GM10248 (cell line): ENCODE results near the gene DDX50.
"Not testable (repeated sequence)": the region's sequence is repeated elsewhere in the genome, so short reads cannot be mapped to it uniquely, and the experiment has no call there.

ENCODE experiments used
- CTCF ChIA-PET: fragments of 300-600 bp; sonication (Branson Sonifier 250); formaldehyde crosslinking; extraction: SDS; loops from one replicate; lab custom pipeline; 2021; ENCODE audit warnings: antibody characterized with exemption; lab: Yijun Ruan, JAX
- POLR2A ChIA-PET: fragments of 350-650 bp; sonication (Branson Sonifier 250); formaldehyde crosslinking; extraction: SDS; loops from one replicate; lab custom pipeline; 2020; ENCODE audit warnings: antibody characterized with exemption; lab: Yijun Ruan, JAX
- DNase-seq: peaks from one replicate; pipeline ENCODE4 v3.0.0; 2012; ENCODE audit errors: extremely low spot score
- TF ChIP-seq, protein P1 (sequence below): IDR thresholded peaks from 2 replicates; pipeline ENCODE4 v1.5.1; 2012; ENCODE audit warnings: mild to moderate bottlenecking, low read depth; ENCODE audit errors: extremely low read depth, missing control alignments, control extremely low read depth

The DDX50 gene

DNA sequence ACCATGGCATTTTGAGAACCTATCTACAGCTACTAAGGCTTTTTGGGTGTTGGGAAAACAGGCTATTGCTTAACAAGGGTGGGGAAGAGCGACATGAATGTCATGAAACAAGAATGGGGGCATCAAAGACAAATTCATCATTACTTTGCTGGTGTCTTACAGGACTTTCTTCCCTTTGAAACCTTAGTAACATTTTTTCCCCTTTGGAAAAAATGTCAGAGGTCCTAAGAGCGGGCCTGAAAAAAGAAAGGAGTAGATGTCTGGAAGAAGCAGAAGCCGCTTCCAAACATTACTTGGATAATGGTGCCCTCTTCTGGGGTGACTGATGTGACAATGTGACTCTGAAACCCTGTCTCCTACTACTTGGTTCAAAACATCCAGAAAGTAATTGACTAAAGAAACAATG is 3.8 kb upstream of the DDX50 start:
- CTCF ChIA-PET: interaction anchor here (0.6 to 2.5 kb wide), 10 partner anchors 9 to 685 kb away, joined by 3 to 12 read pairs (median 3); partner anchors contain the start of gene STOX1
- POLR2A ChIA-PET: no interaction called here
- peak; percentile 39 for DNase-seq
- TF ChIP-seq, protein P1, sequence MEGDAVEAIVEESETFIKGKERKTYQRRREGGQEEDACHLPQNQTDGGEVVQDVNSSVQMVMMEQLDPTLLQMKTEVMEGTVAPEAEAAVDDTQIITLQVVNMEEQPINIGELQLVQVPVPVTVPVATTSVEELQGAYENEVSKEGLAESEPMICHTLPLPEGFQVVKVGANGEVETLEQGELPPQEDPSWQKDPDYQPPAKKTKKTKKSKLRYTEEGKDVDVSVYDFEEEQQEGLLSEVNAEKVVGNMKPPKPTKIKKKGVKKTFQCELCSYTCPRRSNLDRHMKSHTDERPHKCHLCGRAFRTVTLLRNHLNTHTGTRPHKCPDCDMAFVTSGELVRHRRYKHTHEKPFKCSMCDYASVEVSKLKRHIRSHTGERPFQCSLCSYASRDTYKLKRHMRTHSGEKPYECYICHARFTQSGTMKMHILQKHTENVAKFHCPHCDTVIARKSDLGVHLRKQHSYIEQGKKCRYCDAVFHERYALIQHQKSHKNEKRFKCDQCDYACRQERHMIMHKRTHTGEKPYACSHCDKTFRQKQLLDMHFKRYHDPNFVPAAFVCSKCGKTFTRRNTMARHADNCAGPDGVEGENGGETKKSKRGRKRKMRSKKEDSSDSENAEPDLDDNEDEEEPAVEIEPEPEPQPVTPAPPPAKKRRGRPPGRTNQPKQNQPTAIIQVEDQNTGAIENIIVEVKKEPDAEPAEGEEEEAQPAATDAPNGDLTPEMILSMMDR: peak; percentile 37

DNA sequence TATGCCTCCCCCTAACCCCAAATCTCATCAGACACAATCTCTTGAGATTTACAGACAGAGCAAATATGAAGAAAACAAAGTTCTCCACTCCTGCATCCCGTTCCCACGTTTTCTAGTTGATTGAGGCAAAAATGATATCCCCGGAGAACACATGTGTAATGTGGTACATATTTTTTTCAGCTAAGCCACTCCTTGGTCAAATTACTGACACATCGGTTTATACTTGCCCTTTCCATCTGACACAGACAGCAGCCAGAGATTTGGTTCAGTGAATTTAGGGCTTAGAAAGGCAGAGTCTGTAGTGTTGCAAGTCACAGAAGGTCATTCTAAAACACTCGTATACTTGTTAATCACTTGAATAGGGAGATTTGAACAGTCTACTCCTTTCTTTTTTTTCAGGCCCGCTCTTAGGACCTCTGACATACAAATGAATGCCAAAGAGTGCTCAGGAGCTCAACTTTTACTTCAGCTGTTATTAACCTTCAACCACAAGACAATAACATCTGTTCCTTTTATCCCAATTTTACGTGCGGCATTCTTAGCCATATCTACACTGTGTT is 1.8 kb upstream of the DDX50 start:
- POLR2A ChIA-PET: interaction anchor here (0.6 kb wide), 1 partner anchor 482 kb away, joined by 4 read pairs; no protein-coding TSS in a partner anchor

DNA sequence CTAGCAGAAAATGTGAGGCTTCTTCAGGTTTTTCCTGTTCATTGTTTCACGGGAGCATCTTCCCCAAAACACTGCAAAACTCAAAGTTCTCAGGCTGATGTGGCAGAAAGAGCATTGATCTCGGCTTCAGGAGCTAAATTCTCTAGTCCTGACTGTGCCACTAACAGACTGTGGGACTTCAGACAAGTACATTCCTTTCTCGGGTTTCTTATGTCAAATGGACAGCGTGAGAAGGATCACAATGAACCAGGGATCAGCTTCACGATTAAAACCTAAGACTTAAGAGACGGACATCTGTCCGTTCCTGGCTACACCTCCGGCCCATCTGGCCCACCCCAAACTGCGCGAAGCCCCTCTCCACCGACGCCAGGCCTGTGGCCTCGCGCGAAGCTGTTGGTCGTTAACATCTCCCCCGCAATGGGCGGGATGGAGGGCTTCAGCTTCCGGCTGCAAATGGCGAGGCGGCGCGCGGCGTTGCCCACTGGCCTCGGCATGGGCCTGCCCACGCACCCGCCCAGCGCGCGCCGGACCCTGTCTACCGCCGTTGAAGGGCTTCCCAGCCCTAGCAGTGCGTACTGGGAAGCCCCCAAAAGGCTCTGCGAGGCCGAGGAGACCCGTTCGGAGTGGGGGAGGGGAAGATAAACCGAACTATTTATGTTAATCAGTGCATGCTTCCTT is 549 bp upstream of the DDX50 start:
- TF ChIP-seq, protein P1: no peak
- no peak for DNase-seq
- POLR2A ChIA-PET: interaction anchor here (0.7 kb wide), 1 partner anchor 113 kb away, joined by 4 read pairs; no protein-coding TSS in a partner anchor
- CTCF ChIA-PET: interaction anchor here (0.7 to 1.4 kb wide), 6 partner anchors 9 to 1112 kb away, joined by 3 to 4 read pairs (median 4); no protein-coding TSS in a partner anchor

More for the DNA sequence above, 1.8 kb upstream of the DDX50 start:
- CTCF ChIA-PET: interaction anchor here (0.9 to 1.7 kb wide), 3 partner anchors 347 to 1111 kb away, joined by 3 to 4 read pairs (median 3); no protein-coding TSS in a partner anchor
- DNase-seq: no peak
- TF ChIP-seq, protein P1: no peak

DNA sequence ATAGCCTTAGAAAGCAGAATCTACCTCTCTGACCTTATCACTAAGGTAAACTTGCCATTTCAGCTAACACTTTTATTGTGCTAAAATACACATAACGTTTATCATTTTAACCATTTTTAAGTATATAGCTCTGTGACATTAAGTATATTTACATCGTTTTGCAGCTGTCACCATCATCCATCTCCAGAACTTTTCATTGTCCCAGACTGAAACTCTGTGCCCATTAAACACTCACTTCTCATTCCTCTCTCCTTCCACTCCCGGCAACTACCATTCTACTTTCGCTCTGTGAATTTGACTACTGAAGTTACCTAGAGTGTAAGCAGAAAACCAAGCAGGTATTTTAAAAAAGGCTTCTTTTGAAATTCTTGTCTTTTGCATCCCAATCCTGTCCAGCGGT is 1.3 kb downstream of the DDX50 start:
- DNase-seq: no peak
- TF ChIP-seq, protein P1: no peak
- CTCF ChIA-PET: interaction anchor here (1.4 kb wide), 1 partner anchor 148 kb away, joined by 3 read pairs; no protein-coding TSS in a partner anchor
- POLR2A ChIA-PET: interaction anchor here (0.6 kb wide), 1 partner anchor 374 kb away, joined by 5 read pairs; no protein-coding TSS in a partner anchor

DNA sequence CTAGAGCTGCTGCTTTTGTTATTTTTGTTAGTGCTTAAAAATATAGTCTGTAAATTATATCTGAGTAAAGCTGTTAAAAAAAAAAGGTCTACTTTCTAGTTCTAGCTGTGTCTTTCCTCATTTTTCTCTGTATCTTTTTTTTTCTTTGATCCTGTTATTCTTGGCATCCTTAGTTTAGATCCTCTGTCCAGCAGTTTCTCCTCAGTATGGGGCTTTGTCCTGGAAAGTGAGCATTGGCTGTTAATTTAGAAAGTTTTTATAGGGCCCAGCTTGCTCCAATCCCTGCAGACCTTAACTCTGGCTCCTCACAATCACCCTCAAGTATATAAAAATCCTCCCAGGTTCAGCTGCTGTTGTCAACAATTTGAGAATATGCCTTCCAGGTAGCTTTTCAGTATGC is 23.5 kb downstream of the DDX50 start:
- TF ChIP-seq, protein P1: no peak
- no peak for DNase-seq
- ChIA-PET CTCF (no interaction called here), POLR2A (no interaction called here)

DNA sequence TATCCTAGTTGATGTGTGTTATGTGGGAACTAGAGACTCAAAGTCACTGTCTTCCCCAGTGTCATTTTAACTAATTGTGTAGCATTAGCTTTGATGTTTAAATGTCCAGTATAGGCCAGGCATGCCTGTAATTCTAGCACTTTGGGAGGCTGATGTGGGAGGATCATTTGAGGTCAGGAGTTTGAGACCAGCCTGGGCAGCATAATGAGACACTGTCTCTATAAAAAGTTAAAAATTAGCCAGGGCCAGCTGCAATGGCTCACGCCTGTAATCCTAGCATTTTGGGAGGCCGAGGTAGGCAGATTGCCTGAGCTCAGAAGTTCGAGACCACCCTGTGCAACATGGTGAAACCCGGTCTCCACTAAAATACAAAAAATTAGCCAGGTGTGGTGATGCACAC is 24.4 kb downstream of the DDX50 start:
- ChIA-PET CTCF (no interaction called here), POLR2A (no interaction called here)
- no peak for DNase-seq
- TF ChIP-seq, protein P1: no peak

DNA sequence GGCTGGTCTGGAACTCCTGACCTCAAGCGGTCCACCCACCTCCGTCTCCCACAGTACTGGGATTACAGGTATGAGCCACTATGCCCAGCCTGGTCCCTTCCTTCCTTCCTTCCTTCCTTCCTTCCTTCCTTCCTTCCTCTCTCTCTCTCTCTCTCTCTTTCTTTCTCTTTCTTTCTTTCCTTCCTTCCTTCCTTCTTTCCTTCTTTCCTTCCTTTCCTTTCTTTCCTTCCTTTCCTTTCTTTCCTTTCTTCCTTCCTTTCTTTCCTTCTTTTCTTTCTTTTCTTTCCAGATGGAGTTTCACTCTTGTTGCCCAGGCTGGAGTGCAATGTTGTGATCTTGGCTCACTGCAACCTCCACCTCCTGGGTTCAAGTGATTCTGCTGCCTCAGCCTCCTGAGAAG is 28.0 kb downstream of the DDX50 start:
- POLR2A ChIA-PET, DNase-seq, CTCF ChIA-PET: not testable (repeated sequence)

DNA sequence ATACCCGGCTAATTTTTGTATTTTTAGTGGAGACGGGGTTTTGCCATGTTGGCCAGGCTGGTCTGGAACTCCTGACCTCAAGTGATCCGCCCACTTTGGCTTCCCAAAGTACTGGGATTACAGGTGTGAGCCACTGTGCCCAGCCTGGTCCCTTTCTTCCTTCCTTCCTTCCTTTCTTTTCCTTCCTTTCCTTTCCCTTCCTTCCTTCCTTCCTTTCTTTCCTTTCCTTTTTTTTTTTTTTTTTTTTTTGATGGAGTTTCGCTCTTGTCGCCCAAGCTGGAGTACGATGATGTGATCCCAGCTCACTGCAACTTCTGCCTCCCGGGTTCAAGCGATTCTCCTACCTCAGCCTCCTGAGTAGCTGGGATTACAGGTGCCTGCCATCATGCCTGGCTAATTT is 28.8 kb downstream of the DDX50 start:
- POLR2A ChIA-PET, DNase-seq: not testable (repeated sequence)
- CTCF ChIA-PET: interaction anchor here (0.6 kb wide), 1 partner anchor 1605 kb away, joined by 3 read pairs; no protein-coding TSS in a partner anchor

DNA sequence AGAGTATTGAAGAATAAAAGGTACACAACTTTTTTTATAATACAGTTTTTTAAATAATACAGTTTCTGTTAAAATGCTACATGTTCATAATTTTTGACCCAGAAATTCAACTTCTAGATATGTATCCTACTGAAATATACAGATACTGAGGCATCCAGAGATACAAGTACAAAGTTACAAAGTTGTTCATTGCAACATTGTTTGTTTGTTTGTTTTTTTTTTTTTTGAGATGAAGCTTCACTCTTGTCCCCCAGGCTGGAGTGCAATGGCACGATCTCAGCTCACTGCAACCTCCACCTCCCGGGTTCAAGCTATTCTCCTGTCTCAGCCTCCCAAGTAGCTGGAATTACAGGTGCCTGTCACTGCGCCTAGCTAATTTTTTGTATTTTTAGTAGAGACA is 31.7 kb downstream of the DDX50 start:
- POLR2A ChIA-PET: not testable (repeated sequence)

More for the DNA sequence above, 31.7 kb downstream of the DDX50 start:
- CTCF ChIA-PET: interaction anchor here (0.8 to 1.4 kb wide), 3 partner anchors 8 to 26 kb away, joined by 3 read pairs; no protein-coding TSS in a partner anchor
- not testable (repeated sequence) for DNase-seq
